H9 (cell line): Measurements from ENCODE around the gene XIRP1. TPM values are rescaled to one million over a fixed set of nuclear protein-coding genes. Genes with fewer than 3 reads are reported as not detected.

ENCODE experiments used
- DNase-seq: peaks from one replicate; pipeline ENCODE4 v3.0.0-alpha.2; 2017
- H2AFZ ChIP-seq: one replicate; pipeline ENCODE4 v1.6.1; 2013; ENCODE audit warnings: mild to moderate bottlenecking, low read length, control low read depth, moderate library complexity
- H2AK5ac ChIP-seq: 2 replicates; pipeline ENCODE4 v1.6.1; 2013; ENCODE audit warnings: low read length, control low read depth, mixed read lengths; ENCODE audit not compliant: insufficient read length
- H2BK120ac ChIP-seq: one replicate; pipeline ENCODE4 v1.6.1; 2013; ENCODE audit warnings: low read depth, mild to moderate bottlenecking, low read length, control low read depth, inconsistent platforms; ENCODE audit not compliant: poor library complexity, severe bottlenecking
- H2BK12ac ChIP-seq: 2 replicates; pipeline ENCODE4 v1.6.1; 2013; ENCODE audit warnings: low read length, control low read depth, mixed read lengths, low read depth; ENCODE audit not compliant: insufficient read length
- H2BK15ac ChIP-seq: 2 replicates; pipeline ENCODE4 v1.6.1; 2013; ENCODE audit warnings: low read depth, low read length, control low read depth
- H2BK20ac ChIP-seq: one replicate; pipeline ENCODE4 v1.6.1; 2013; ENCODE audit warnings: low read depth, mild to moderate bottlenecking, low read length, control low read depth, inconsistent platforms; ENCODE audit not compliant: poor library complexity, severe bottlenecking
- H2BK5ac ChIP-seq: 2 replicates; pipeline ENCODE4 v1.6.1; 2013; ENCODE audit warnings: low read length, control low read depth, mixed read lengths; ENCODE audit not compliant: insufficient read length
- H3K14ac ChIP-seq: 2 replicates; pipeline ENCODE4 v1.6.1; 2013; ENCODE audit warnings: low read length, control low read depth; ENCODE audit not compliant: insufficient read depth
- H3K18ac ChIP-seq: 2 replicates; pipeline ENCODE4 v1.6.1; 2013; ENCODE audit warnings: low read depth, mild to moderate bottlenecking, mixed read lengths, low read length, control low read depth; ENCODE audit not compliant: insufficient read length
- H3K23ac ChIP-seq: 2 replicates; pipeline ENCODE4 v1.6.1; 2013; ENCODE audit warnings: low read length, control low read depth, mixed read lengths, low read depth; ENCODE audit not compliant: insufficient read length
- H3K23me2 ChIP-seq: 2 replicates; pipeline ENCODE4 v1.6.1; 2013; ENCODE audit warnings: low read depth, mild to moderate bottlenecking, mixed read lengths, low read length, control low read depth; ENCODE audit not compliant: insufficient read length, poor library complexity, severe bottlenecking
- H3K27ac ChIP-seq: 2 replicates; pipeline ENCODE4 v1.5.1; 2013; ENCODE audit warnings: low read length, control low read depth, mixed read lengths, low read depth; ENCODE audit not compliant: insufficient read length
- H3K27me3 ChIP-seq: 2 replicates; pipeline ENCODE4 v1.6.1; 2013; ENCODE audit warnings: low read length, control low read depth, inconsistent platforms; ENCODE audit not compliant: insufficient read depth
- H3K4ac ChIP-seq: 2 replicates; pipeline ENCODE4 v1.6.1; 2013; ENCODE audit warnings: low read depth, mild to moderate bottlenecking, control low read depth, inconsistent platforms, low read length, moderate library complexity
- H3K4me1 ChIP-seq: 2 replicates; pipeline ENCODE4 v1.6.1; 2013; ENCODE audit warnings: low read length, control low read depth, inconsistent platforms; ENCODE audit not compliant: insufficient read depth
- H3K4me2 ChIP-seq: 2 replicates; pipeline ENCODE4 v1.6.1; 2013; ENCODE audit warnings: low read length, control low read depth, mixed read lengths; ENCODE audit not compliant: insufficient read length, insufficient read depth
- H3K56ac ChIP-seq: 2 replicates; pipeline ENCODE4 v1.6.1; 2013; ENCODE audit warnings: low read depth, mild to moderate bottlenecking, mixed read lengths, low read length, control low read depth; ENCODE audit not compliant: insufficient read length
- H3K79me1 ChIP-seq: 2 replicates; pipeline ENCODE4 v1.6.1; 2013; ENCODE audit warnings: low read depth, mild to moderate bottlenecking, moderate library complexity, low read length, control low read depth, inconsistent platforms; ENCODE audit not compliant: insufficient read depth, poor library complexity, severe bottlenecking
- H3K79me2 ChIP-seq: 2 replicates; pipeline ENCODE4 v1.6.1; 2013; ENCODE audit warnings: low read length, control low read depth, inconsistent platforms; ENCODE audit not compliant: insufficient read depth
- H3K9ac ChIP-seq: 2 replicates; pipeline ENCODE4 v1.6.1; 2013; ENCODE audit warnings: low read length, control low read depth, mixed read lengths; ENCODE audit not compliant: insufficient read length; ENCODE audit errors: extremely low read depth
- H3K9me3 ChIP-seq: one replicate; pipeline ENCODE4 v1.6.1; 2013; ENCODE audit warnings: low read depth, low read length, inconsistent platforms; ENCODE audit not compliant: control insufficient read depth
- H3T11ph ChIP-seq: one replicate; pipeline ENCODE4 v1.6.1; 2013; ENCODE audit warnings: mild to moderate bottlenecking, low read length, control low read depth, inconsistent platforms
- H4K20me1 ChIP-seq: one replicate; pipeline ENCODE4 v1.6.1; 2013; ENCODE audit not compliant: control insufficient read depth, insufficient read length, insufficient read depth
- H4K5ac ChIP-seq: 2 replicates; pipeline ENCODE4 v1.6.1; 2013; ENCODE audit warnings: low read depth, mild to moderate bottlenecking, mixed read lengths, low read length, control low read depth; ENCODE audit not compliant: insufficient read length
- H4K8ac ChIP-seq: replicated peaks from 2 replicates; pipeline ENCODE4 v1.6.1; 2013; ENCODE audit warnings: low read length, control low read depth, mixed read lengths, low read depth; ENCODE audit not compliant: insufficient read length
- H4K91ac ChIP-seq: 2 replicates; pipeline ENCODE4 v1.6.1; 2013; ENCODE audit warnings: low read depth, mild to moderate bottlenecking, moderate library complexity, mixed read lengths, low read length, control low read depth; ENCODE audit not compliant: insufficient read length
- H3K27ac Mint-ChIP-seq, 3 experiments: 2 replicates in 2 of 3; 3 replicates in 1 of 3; pipeline ENCODE4 v1.8.0; 2020 to 2021; ENCODE audit warnings: mixed read lengths in 3 of 3, mild to moderate bottlenecking in 1 of 3, moderate library complexity in 1 of 3
- H3K27me3 Mint-ChIP-seq: 2 replicates; pipeline ENCODE4 v1.8.0; 2021; ENCODE audit warnings: low read depth, mild to moderate bottlenecking, moderate library complexity, mixed read lengths
- H3K36me3 Mint-ChIP-seq, 3 experiments: 2 replicates in 2 of 3; 3 replicates in 1 of 3; pipeline ENCODE4 v1.8.0; 2020 to 2021; ENCODE audit warnings: low read depth in 3 of 3, mixed read lengths in 3 of 3; ENCODE audit not compliant: insufficient read depth in 1 of 3
- H3K4me1 Mint-ChIP-seq, 2 experiments: 2 replicates each; pipeline ENCODE4 v1.8.0; 2020; ENCODE audit warnings: mixed read lengths in 2 of 2
- H3K4me3 Mint-ChIP-seq, 2 experiments: 2 replicates in 1 of 2; 3 replicates in 1 of 2; pipeline ENCODE4 v1.8.0; 2020 to 2021; ENCODE audit warnings: mild to moderate bottlenecking in 2 of 2, mixed read lengths in 2 of 2, moderate library complexity in 1 of 2
- H3K9me3 Mint-ChIP-seq, 2 experiments: 2 replicates in 1 of 2; 3 replicates in 1 of 2; pipeline ENCODE4 v1.8.0; 2020; ENCODE audit warnings: mild to moderate bottlenecking in 2 of 2, mixed read lengths in 2 of 2, moderate library complexity in 1 of 2
- WGBS: extraction: QIAGEN DNeasy Blood & Tissue Kit; methylation state at CpG from one replicate; pipeline ENCODE4 v1.1.7; 2013; ENCODE audit warnings: missing lambda C conversion rate, low lambda C conversion rate, mixed read lengths; ENCODE audit not compliant: insufficient read length; ENCODE audit errors: extremely low coverage; 5-methylcytosine and 5-hydroxymethylcytosine counted together
- total RNA-seq: library from RNA; stranded (reverse); gene quantifications from 2 replicates; pipeline ENCODE4 v1.2.1, GENCODE V29; 2021
- TF ChIP-seq, protein P1 (sequence below): fragments of 200-600 bp; sonication (generic); conservative IDR thresholded peaks from 3 replicates; pipeline ENCODE4 v1.8.0; 2021; ENCODE audit warnings: antibody characterized with exemption, mild to moderate bottlenecking

XIRP1 gene
- total RNA-seq, 1 experiment from 2014 or later: not detected

DNA sequence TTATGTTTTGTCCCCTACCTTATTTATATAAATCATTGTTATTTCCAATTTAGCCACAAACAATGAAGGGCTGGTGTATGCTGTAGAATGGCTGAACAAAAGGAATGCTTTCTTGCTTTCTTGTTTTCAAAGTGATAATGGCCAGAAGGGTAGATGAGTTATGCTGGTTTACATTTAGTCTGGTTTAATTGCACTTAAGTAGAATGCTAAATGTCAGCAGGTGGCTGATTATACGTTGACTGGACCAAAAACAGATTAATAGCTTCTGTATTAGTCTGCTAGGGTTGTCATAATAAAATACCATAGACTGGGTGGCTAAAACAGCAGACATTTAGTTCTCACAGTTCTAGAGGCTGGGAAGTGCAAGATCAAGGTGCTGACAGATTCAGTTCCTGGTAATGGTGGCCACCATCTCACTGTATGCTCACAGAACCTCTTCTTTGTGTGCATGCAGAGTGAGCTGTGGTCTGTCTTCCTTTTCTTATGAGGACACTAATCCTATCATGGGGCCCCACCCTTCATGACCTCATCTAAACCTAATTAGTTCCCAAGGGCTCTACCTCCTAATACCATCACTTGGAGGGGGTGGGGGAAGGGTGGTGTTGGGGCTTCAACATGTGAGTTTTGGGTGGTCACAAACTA lies 17.1 kb upstream of the XIRP1 start:
- H4K8ac ChIP-seq: no peak overlapping the region
- WGBS: no CpG with 5 or more reads among the region's 1 CpG
- DNase-seq: no peak
- H3K27me3 ChIP-seq: no peaks in the 10 kb centered on the region
- no peak overlapping the region for H3K27ac ChIP-seq
- Mint-ChIP-seq H3K36me3 (no peaks in the 10 kb centered on the region), H3K27me3 (peaks cover 2% of the 10 kb centered on the region; the same call in 1 of the 2 replicates), H3K4me3 (no peak overlapping the region), H3K4me1 (peaks cover 35 to 37% of the 10 kb centered on the region in 2 experiments), H3K27ac (no peak overlapping the region), H3K9me3 (peaks cover 0 to 4% of the 10 kb centered on the region in 2 experiments; a peak in 1 of 5 replicates)
- H3K23me2 ChIP-seq: no peaks in the 10 kb centered on the region
- no peak overlapping the region for H3K14ac ChIP-seq
- peaks cover 4% of the 10 kb centered on the region for H3K4me1 ChIP-seq
- H2BK12ac ChIP-seq: no peak overlapping the region
- no peak overlapping the region for H3K4me2 ChIP-seq
- H3K23ac ChIP-seq: no peak overlapping the region
- no peak overlapping the region for H2AK5ac ChIP-seq
- no peak overlapping the region for H4K91ac ChIP-seq
- H3T11ph ChIP-seq: no peak overlapping the region
- H2BK5ac ChIP-seq: no peak overlapping the region
- H2AFZ ChIP-seq: no peak overlapping the region
- H2BK15ac ChIP-seq: no peak overlapping the region
- H4K20me1 ChIP-seq: peaks cover 2% of the 10 kb centered on the region
- H3K79me2 ChIP-seq: no peaks in the 10 kb centered on the region
- H2BK120ac ChIP-seq: no peak overlapping the region
- TF ChIP-seq, protein P1, sequence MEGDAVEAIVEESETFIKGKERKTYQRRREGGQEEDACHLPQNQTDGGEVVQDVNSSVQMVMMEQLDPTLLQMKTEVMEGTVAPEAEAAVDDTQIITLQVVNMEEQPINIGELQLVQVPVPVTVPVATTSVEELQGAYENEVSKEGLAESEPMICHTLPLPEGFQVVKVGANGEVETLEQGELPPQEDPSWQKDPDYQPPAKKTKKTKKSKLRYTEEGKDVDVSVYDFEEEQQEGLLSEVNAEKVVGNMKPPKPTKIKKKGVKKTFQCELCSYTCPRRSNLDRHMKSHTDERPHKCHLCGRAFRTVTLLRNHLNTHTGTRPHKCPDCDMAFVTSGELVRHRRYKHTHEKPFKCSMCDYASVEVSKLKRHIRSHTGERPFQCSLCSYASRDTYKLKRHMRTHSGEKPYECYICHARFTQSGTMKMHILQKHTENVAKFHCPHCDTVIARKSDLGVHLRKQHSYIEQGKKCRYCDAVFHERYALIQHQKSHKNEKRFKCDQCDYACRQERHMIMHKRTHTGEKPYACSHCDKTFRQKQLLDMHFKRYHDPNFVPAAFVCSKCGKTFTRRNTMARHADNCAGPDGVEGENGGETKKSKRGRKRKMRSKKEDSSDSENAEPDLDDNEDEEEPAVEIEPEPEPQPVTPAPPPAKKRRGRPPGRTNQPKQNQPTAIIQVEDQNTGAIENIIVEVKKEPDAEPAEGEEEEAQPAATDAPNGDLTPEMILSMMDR: no peak
- no peak overlapping the region for H4K5ac ChIP-seq
- H3K18ac ChIP-seq: no peak overlapping the region
- H3K4ac ChIP-seq: no peak overlapping the region
- no peak overlapping the region for H2BK20ac ChIP-seq
- H3K56ac ChIP-seq: no peak overlapping the region
- no peaks in the 10 kb centered on the region for H3K9me3 ChIP-seq
- H3K79me1 ChIP-seq: no peaks in the 10 kb centered on the region
- no peak overlapping the region for H3K9ac ChIP-seq
